ENCODE measurements around the gene SLC25A21.
A peak's percentile ranks its signal among the peaks of the same experiment; 100 is the strongest.
"Not testable (repeated sequence)": the region's sequence is repeated elsewhere in the genome, so short reads cannot be mapped to it uniquely, and the experiment has no call there.

SLC25A21 gene

GRCh38 chr14:36817071-36817930, 355.1 kb downstream of the SLC25A21 start:
- no peak for DNase-seq (ENCODE audit: low read depth, low spot score)
- H3K27ac ChIP-seq, result no peak overlapping the region

- no peak for DNase-seq (ENCODE audit: low read depth, low spot score)
- H3K27ac ChIP-seq, result no peak overlapping the region
Measured at GRCh38 chr14:36816481-36816880, 355.9 kb downstream of the SLC25A21 start.

- H3K27ac ChIP-seq; DNase-seq (ENCODE audit: low read depth, low spot score): not testable (repeated sequence)
Measured at GRCh38 chr14:36814783-36815182, 357.6 kb downstream of the SLC25A21 start.

GRCh38 chr14:36810209-36810608, 362.2 kb downstream of the SLC25A21 start:
- H3K27ac ChIP-seq, result no peak overlapping the region
- DNase-seq (ENCODE audit: low read depth, low spot score), result no peak

GRCh38 chr14:36807727-36808126, 364.7 kb downstream of the SLC25A21 start:
- no peak overlapping the region for H3K27ac ChIP-seq
- no peak for DNase-seq (ENCODE audit: low read depth, low spot score)

- DNase-seq (ENCODE audit: low read depth, low spot score), result no peak
- H3K27ac ChIP-seq, result no peak overlapping the region
Measured at GRCh38 chr14:36805131-36805559, 367.3 kb downstream of the SLC25A21 start.

- no peak overlapping the region for H3K27ac ChIP-seq
- no peak for DNase-seq (ENCODE audit: low read depth, low spot score)
Measured at GRCh38 chr14:36797634-36798033, 374.8 kb downstream of the SLC25A21 start.

GRCh38 chr14:36791402-36791801, 381.0 kb downstream of the SLC25A21 start:
- DNase-seq (ENCODE audit: low read depth, low spot score), result no peak
- no peak overlapping the region for H3K27ac ChIP-seq

- no peak overlapping the region for H3K27ac ChIP-seq
- DNase-seq (ENCODE audit: low read depth, low spot score), result no peak
Measured at GRCh38 chr14:36785511-36785910, 386.9 kb downstream of the SLC25A21 start.

- H3K27ac ChIP-seq, result no peak overlapping the region
- DNase-seq (ENCODE audit: low read depth, low spot score), result no peak
Measured at GRCh38 chr14:36784541-36784940, 387.9 kb downstream of the SLC25A21 start.

GRCh38 chr14:36781897-36782296, 390.5 kb downstream of the SLC25A21 start:
- H3K27ac ChIP-seq, result no peak overlapping the region
- no peak for DNase-seq (ENCODE audit: low read depth, low spot score)

- H3K27ac ChIP-seq, result peak overlapping the region; percentile 0
- no peak for DNase-seq (ENCODE audit: low read depth, low spot score)
Measured at GRCh38 chr14:36773558-36773957, 398.8 kb downstream of the SLC25A21 start.

GRCh38 chr14:36773136-36773540, 399.3 kb downstream of the SLC25A21 start:
- H3K27ac ChIP-seq, result peak overlapping the region; percentile 0
- DNase-seq (ENCODE audit: low read depth, low spot score), result no peak

GRCh38 chr14:36771028-36771640, 401.3 kb downstream of the SLC25A21 start:
- peak overlapping the region; percentile 33 for H3K27ac ChIP-seq
- no peak for DNase-seq (ENCODE audit: low read depth, low spot score)

GRCh38 chr14:36768638-36769337, 403.6 kb downstream of the SLC25A21 start:
- DNase-seq (ENCODE audit: low read depth, low spot score), result no peak
- peak overlapping the region; percentile 77 for H3K27ac ChIP-seq

GRCh38 chr14:36767603-36768281, 404.7 kb downstream of the SLC25A21 start:
- peak; percentile 97 for DNase-seq (ENCODE audit: low read depth, low spot score)
- peak overlapping the region; percentile 77 for H3K27ac ChIP-seq

GRCh38 chr14:36766974-36767373, 405.4 kb downstream of the SLC25A21 start:
- peak overlapping the region; percentile 77 for H3K27ac ChIP-seq
- DNase-seq (ENCODE audit: low read depth, low spot score), result no peak

GRCh38 chr14:36757734-36758601, 414.4 kb downstream of the SLC25A21 start:
- no peak overlapping the region for H3K27ac ChIP-seq
- no peak for DNase-seq (ENCODE audit: low read depth, low spot score)

GRCh38 chr14:36756226-36756625, 416.2 kb downstream of the SLC25A21 start:
- DNase-seq (ENCODE audit: low read depth, low spot score), result no peak
- no peak overlapping the region for H3K27ac ChIP-seq

Measured in epithelial cell of prostate (primary cell).